PC-9 (cell line): ENCODE measurements around the gene SOX5. TPM values are rescaled to one million over a fixed set of nuclear protein-coding genes. Genes with fewer than 3 reads are reported as not detected.

ENCODE experiments used
- BruUV-seq: library from RNA; stranded (reverse); fragments of 400-500 nt; replicated peaks from 2 replicates; lab custom pipeline; 2021; lab: Mats Ljungman, UMichigan
- CTCF ChIA-PET: fragments of 300-600 bp; sonication (Branson Sonifier 250); formaldehyde crosslinking; loops from one replicate; lab custom pipeline; 2022; ENCODE audit warnings: antibody characterized with exemption; lab: Charles Lee
- POLR2A ChIA-PET: fragments of 300-600 bp; sonication (Branson Sonifier 250); formaldehyde crosslinking; loops from one replicate; lab custom pipeline; 2022; ENCODE audit warnings: antibody characterized with exemption; ENCODE audit not compliant: unreplicated experiment; lab: Charles Lee
- DNase-seq, 2 experiments: peaks; one replicate each; pipeline versions ENCODE4 v3.0.0 to v3.0.0-alpha.2; 2015 to 2022; ENCODE audit warnings: mixed read lengths in 1 of 2
- H2AFZ ChIP-seq: fragments of 200-600 bp; sonication (generic); 2 replicates; pipeline ENCODE4 v1.8.1; 2017; ENCODE audit warnings: antibody characterized with exemption
- H3F3A ChIP-seq: fragments of 200-600 bp; sonication (generic); 2 replicates; pipeline ENCODE4 v1.8.1; 2017; ENCODE audit warnings: antibody characterized with exemption, mild to moderate bottlenecking, low read depth; ENCODE audit not compliant: insufficient read depth
- H3K27ac ChIP-seq: fragments of 200-600 bp; sonication (generic); 2 replicates; pipeline ENCODE4 v1.6.1; 2016; ENCODE audit warnings: mixed run types
- H3K27me3 ChIP-seq: fragments of 200-600 bp; sonication (generic); 2 replicates; pipeline ENCODE4 v1.6.1; 2016; ENCODE audit warnings: low read depth, mixed run types; ENCODE audit not compliant: insufficient read depth
- H3K36me3 ChIP-seq: fragments of 200-600 bp; sonication (generic); 2 replicates; pipeline ENCODE4 v1.6.1; 2016; ENCODE audit warnings: low read depth, mixed run types
- H3K4me1 ChIP-seq: fragments of 200-600 bp; sonication (generic); replicated peaks from 2 replicates; pipeline ENCODE4 v1.6.1; 2016; ENCODE audit warnings: mixed run types; ENCODE audit not compliant: insufficient read depth
- H3K4me2 ChIP-seq: fragments of 200-600 bp; sonication (generic); 2 replicates; pipeline ENCODE4 v1.6.1; 2017; ENCODE audit warnings: mixed run types
- H3K4me3 ChIP-seq: fragments of 200-600 bp; sonication (generic); 2 replicates; pipeline ENCODE4 v1.6.1; 2016; ENCODE audit warnings: mixed run types
- H3K79me2 ChIP-seq: fragments of 200-600 bp; sonication (generic); 2 replicates; pipeline ENCODE4 v1.6.1; 2017; ENCODE audit warnings: low read depth, mixed run types
- H3K9me2 ChIP-seq: fragments of 200-600 bp; sonication (generic); 2 replicates; pipeline ENCODE4 v1.8.1; 2017; ENCODE audit warnings: mild to moderate bottlenecking; ENCODE audit not compliant: insufficient read depth
- H3K9me3 ChIP-seq: fragments of 200-600 bp; sonication (generic); 2 replicates; pipeline ENCODE4 v1.8.1; 2016; ENCODE audit warnings: low read depth; ENCODE audit not compliant: insufficient read depth
- H4K20me1 ChIP-seq: fragments of 200-600 bp; sonication (generic); 2 replicates; pipeline ENCODE4 v1.8.1; 2017; ENCODE audit not compliant: insufficient read depth
- CTCF ChIP-seq: fragments of 200-600 bp; sonication (generic); conservative IDR thresholded peaks from 2 replicates; pipeline ENCODE4 v1.6.1; 2017; ENCODE audit warnings: mixed run types, antibody characterized with exemption, mild to moderate bottlenecking, moderate library complexity
- EZH2 ChIP-seq: fragments of 200-600 bp; sonication (generic); IDR thresholded peaks from 2 replicates; pipeline ENCODE4 v1.8.0; 2017; ENCODE audit warnings: antibody characterized with exemption, low read depth
- intact Hi-C: fragments of 100-400 bp; cut with micrococcal nuclease; formaldehyde crosslinking; loops from one replicate; pipeline ENCODE4 v1.10.0; 2022; ENCODE audit not compliant: unreplicated experiment
- total RNA-seq: library from RNA; stranded (reverse); gene quantifications from 2 replicates; pipeline ENCODE4 v1.2.3, GENCODE V29; 2021

Gene SOX5
- total RNA-seq, 1 experiment from 2014 or later = not detected

GRCh38 chr12:23731493-23731892 lies 218.0 kb downstream of the SOX5 start:
- H2AFZ ChIP-seq = no peak overlapping the region
- DNase-seq = no peak
- POLR2A ChIA-PET = no interaction called here
- no peak for TF ChIP-seq CTCF
- no peak for TF ChIP-seq EZH2
- intact Hi-C loops = no loop called here
- H3K4me1 ChIP-seq = no peaks in the 10 kb centered on the region
- H3K9me3 ChIP-seq = no peaks in the 10 kb centered on the region
- no peaks in the 10 kb centered on the region for H3K9me2 ChIP-seq
- no peaks in the 10 kb centered on the region for H4K20me1 ChIP-seq
- no TSS peak for BruUV-seq
- H3F3A ChIP-seq = no peaks in the 10 kb centered on the region
- H3K36me3 ChIP-seq = no peaks in the 10 kb centered on the region
- no peaks in the 10 kb centered on the region for H3K79me2 ChIP-seq
- CTCF ChIA-PET = no interaction called here
- H3K27me3 ChIP-seq = peaks cover 3% of the 10 kb centered on the region; the same call in 1 of the 2 replicates
- no peak overlapping the region for H3K4me2 ChIP-seq
- no peak overlapping the region for H3K27ac ChIP-seq
- H3K4me3 ChIP-seq = no peak overlapping the region

GRCh38 chr12:23731035-23731434 lies 218.4 kb downstream of the SOX5 start:
- TF ChIP-seq EZH2 = no peak
- TF ChIP-seq CTCF = no peak
- Histone ChIP-seq H2AFZ (no peak overlapping the region), H3K79me2 (no peaks in the 10 kb centered on the region), H3K9me2 (no peaks in the 10 kb centered on the region), H3F3A (no peaks in the 10 kb centered on the region), H4K20me1 (no peaks in the 10 kb centered on the region), H3K4me3 (no peak overlapping the region), H3K27ac (no peak overlapping the region), H3K36me3 (no peaks in the 10 kb centered on the region), H3K9me3 (no peaks in the 10 kb centered on the region), H3K4me2 (no peak overlapping the region), H3K4me1 (no peaks in the 10 kb centered on the region), H3K27me3 (peaks cover 3% of the 10 kb centered on the region; the same call in 1 of the 2 replicates)
- no peak for DNase-seq
- intact Hi-C loops = no loop called here
- no TSS peak for BruUV-seq
- POLR2A ChIA-PET = no interaction called here
- CTCF ChIA-PET = no interaction called here

- H3K79me2 ChIP-seq = no peaks in the 10 kb centered on the region
- no peaks in the 10 kb centered on the region for H3K4me1 ChIP-seq
- no peak for DNase-seq
- no peaks in the 10 kb centered on the region for H3K9me2 ChIP-seq
- no peak for TF ChIP-seq CTCF
- TF ChIP-seq EZH2 = no peak
- no peaks in the 10 kb centered on the region for H3K36me3 ChIP-seq
- POLR2A ChIA-PET = no interaction called here
- intact Hi-C loops = no loop called here
- H3K4me2 ChIP-seq = no peak overlapping the region
- peaks cover 3% of the 10 kb centered on the region; the same call in 1 of the 2 replicates for H3K27me3 ChIP-seq
- H3K27ac ChIP-seq = no peak overlapping the region
- no peak overlapping the region for H2AFZ ChIP-seq
- no peak overlapping the region for H3K4me3 ChIP-seq
- H3K9me3 ChIP-seq = no peaks in the 10 kb centered on the region
- no peaks in the 10 kb centered on the region for H3F3A ChIP-seq
- no TSS peak for BruUV-seq
- CTCF ChIA-PET = no interaction called here
- no peaks in the 10 kb centered on the region for H4K20me1 ChIP-seq
Measured at GRCh38 chr12:23729359-23729758, 220.1 kb downstream of the SOX5 start.
